Measurements from ENCODE around the gene KRT37.

KRT37 gene

GRCh38 chr17:41393826-41394225, 30.6 kb downstream of the KRT37 start (continued):
- TF ChIP-seq ZSCAN18 (tag by site-specific recombination; IDR thresholded peaks at IDR 0.05): no peak

- H3K36me3 ChIP-seq (ENCODE audit: control insufficient read depth in 2 of 2, insufficient read depth in 1 of 2, low read length in 2 of 2): no peaks in the 10 kb centered on the region
- ChIA-PET CTCF (no interaction called here), POLR2A (no interaction called here)
- H3K4me3 ChIP-seq (ENCODE audit: low read depth, low read length): no peak overlapping the region
- H3K4me1 ChIP-seq (ENCODE audit: control insufficient read depth, insufficient read depth, low read length): peaks cover 2% of the 10 kb centered on the region; the same call in 1 of the 2 replicates
- H3K27ac ChIP-seq (ENCODE audit: extremely low read depth, low read depth, low read length): no peak overlapping the region
- no peak for TF ChIP-seq ZNF473 (tag by site-specific recombination; IDR thresholded peaks at IDR 0.05)
- TF ChIP-seq ZNF549 (tag by site-specific recombination; IDR thresholded peaks at IDR 0.05): no peak
- no peak for TF ChIP-seq IKZF3 (tag by site-specific recombination; IDR thresholded peaks at IDR 0.05)
- no peak for TF ChIP-seq PBX3 (CRISPR knock-in tag; IDR thresholded peaks at IDR 0.05)
- no peak for TF ChIP-seq ZNF629 (tag by site-specific recombination; IDR thresholded peaks at IDR 0.05)
- H3K9me3 ChIP-seq (ENCODE audit: control insufficient read depth, insufficient read depth, low read depth, low read length): no peaks in the 10 kb centered on the region
These were observed 31.1 kb downstream of the KRT37 start for GRCh38 chr17:41393294-41393693.

GRCh38 chr17:41392278-41392677, 32.1 kb downstream of the KRT37 start:
- Histone ChIP-seq H3K4me3 (ENCODE audit: low read depth, low read length) (no peak overlapping the region), H3K9me3 (ENCODE audit: control insufficient read depth, insufficient read depth, low read depth, low read length) (no peaks in the 10 kb centered on the region), H3K27ac (ENCODE audit: extremely low read depth, low read depth, low read length) (no peak overlapping the region), H3K36me3 (ENCODE audit: control insufficient read depth in 2 of 2, insufficient read depth in 1 of 2, low read length in 2 of 2) (no peaks in the 10 kb centered on the region), H3K4me1 (ENCODE audit: control insufficient read depth, insufficient read depth, low read length) (peaks cover 2% of the 10 kb centered on the region; the same call in 1 of the 2 replicates)
- TF ChIP-seq SP7 (tag by site-specific recombination; IDR thresholded peaks at IDR 0.05): no peak
- ChIA-PET POLR2A (no interaction called here), CTCF (interaction anchor here (3.0 kb wide), 1 partner anchor 157 kb away, joined by 13 read pairs; no protein-coding TSS in a partner anchor)

GRCh38 chr17:41391535-41391934, 32.9 kb downstream of the KRT37 start:
- ChIA-PET CTCF (interaction anchor here (0.6 to 3.0 kb wide), 3 partner anchors 105 to 523 kb away, joined by 3 to 13 read pairs (median 6); no protein-coding TSS in a partner anchor), POLR2A (no interaction called here)
- H3K4me3 ChIP-seq (ENCODE audit: low read depth, low read length): no peak overlapping the region
- H3K9me3 ChIP-seq (ENCODE audit: control insufficient read depth, insufficient read depth, low read depth, low read length): no peaks in the 10 kb centered on the region
- no peaks in the 10 kb centered on the region for H3K36me3 ChIP-seq (ENCODE audit: control insufficient read depth in 2 of 2, insufficient read depth in 1 of 2, low read length in 2 of 2)
- peaks cover 2% of the 10 kb centered on the region; the same call in 1 of the 2 replicates for H3K4me1 ChIP-seq (ENCODE audit: control insufficient read depth, insufficient read depth, low read length)
- no peak overlapping the region for H3K27ac ChIP-seq (ENCODE audit: extremely low read depth, low read depth, low read length)
- TF ChIP-seq ZBTB44 (tag by site-specific recombination; IDR thresholded peaks at IDR 0.05) (no peak), ZNF664 (tag by site-specific recombination; IDR thresholded peaks at IDR 0.05) (no peak), ZNF791 (tag by site-specific recombination; IDR thresholded peaks at IDR 0.05) (no peak), ZNF48 (tag by site-specific recombination; IDR thresholded peaks at IDR 0.05) (no peak), ZNF776 (tag by site-specific recombination; IDR thresholded peaks at IDR 0.05; ENCODE audit: borderline replicate concordance) (no peak), ZNF155 (tag by site-specific recombination; IDR thresholded peaks at IDR 0.05) (no peak), BCL6B (tag by site-specific recombination; IDR thresholded peaks at IDR 0.05) (no peak), ZNF362 (tag by site-specific recombination; IDR thresholded peaks at IDR 0.05) (no peak), ZNF701 (tag by site-specific recombination; IDR thresholded peaks at IDR 0.05) (no peak), ZNF600 (tag by site-specific recombination; IDR thresholded peaks at IDR 0.05) (no peak), ZNF510 (tag by site-specific recombination; IDR thresholded peaks at IDR 0.05; ENCODE audit: insufficient replicate concordance) (no peak), TSHZ1 (tag by site-specific recombination; IDR thresholded peaks at IDR 0.05; ENCODE audit: borderline replicate concordance) (no peak), ZNF19 (tag by site-specific recombination; IDR thresholded peaks at IDR 0.05; ENCODE audit: low read depth) (no peak)
